ENCODE measurements around the gene CELSR2.
A peak's percentile ranks its signal among the peaks of the same experiment; 100 is the strongest.

Gene CELSR2

DNA sequence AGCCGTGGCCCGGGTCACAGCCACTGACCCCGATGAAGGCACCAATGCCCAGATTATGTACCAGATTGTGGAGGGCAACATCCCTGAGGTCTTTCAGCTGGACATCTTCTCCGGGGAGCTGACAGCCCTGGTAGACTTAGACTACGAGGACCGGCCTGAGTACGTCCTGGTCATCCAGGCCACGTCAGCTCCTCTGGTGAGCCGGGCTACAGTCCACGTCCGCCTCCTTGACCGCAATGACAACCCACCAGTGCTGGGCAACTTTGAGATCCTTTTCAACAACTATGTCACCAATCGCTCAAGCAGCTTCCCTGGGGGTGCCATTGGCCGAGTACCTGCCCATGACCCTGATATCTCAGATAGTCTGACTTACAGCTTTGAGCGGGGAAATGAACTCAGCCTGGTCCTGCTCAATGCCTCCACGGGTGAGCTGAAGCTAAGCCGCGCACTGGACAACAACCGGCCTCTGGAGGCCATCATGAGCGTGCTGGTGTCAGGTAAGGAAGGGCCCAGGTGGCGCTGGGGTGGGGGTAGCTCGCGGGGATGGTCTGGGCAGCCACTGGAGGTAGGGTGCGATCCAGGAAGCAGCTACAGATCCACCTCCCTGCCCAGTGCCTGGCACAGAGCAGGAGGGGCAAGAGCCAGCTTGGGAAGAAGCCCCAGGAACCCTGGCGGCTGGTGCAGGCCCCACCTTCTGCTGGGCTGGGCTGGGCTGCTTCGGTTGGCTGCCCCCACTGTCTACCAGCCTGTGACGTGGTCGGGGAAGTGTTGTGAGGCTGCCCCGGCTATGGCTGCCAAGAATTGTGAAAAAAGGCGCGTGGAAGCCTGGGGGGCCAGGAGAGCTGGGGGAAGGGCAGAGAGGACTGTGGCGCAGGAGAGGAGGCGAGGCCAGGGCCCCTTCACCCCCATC lies 3.8 kb downstream of the CELSR2 start:
- DNase-seq: no peak

DNA sequence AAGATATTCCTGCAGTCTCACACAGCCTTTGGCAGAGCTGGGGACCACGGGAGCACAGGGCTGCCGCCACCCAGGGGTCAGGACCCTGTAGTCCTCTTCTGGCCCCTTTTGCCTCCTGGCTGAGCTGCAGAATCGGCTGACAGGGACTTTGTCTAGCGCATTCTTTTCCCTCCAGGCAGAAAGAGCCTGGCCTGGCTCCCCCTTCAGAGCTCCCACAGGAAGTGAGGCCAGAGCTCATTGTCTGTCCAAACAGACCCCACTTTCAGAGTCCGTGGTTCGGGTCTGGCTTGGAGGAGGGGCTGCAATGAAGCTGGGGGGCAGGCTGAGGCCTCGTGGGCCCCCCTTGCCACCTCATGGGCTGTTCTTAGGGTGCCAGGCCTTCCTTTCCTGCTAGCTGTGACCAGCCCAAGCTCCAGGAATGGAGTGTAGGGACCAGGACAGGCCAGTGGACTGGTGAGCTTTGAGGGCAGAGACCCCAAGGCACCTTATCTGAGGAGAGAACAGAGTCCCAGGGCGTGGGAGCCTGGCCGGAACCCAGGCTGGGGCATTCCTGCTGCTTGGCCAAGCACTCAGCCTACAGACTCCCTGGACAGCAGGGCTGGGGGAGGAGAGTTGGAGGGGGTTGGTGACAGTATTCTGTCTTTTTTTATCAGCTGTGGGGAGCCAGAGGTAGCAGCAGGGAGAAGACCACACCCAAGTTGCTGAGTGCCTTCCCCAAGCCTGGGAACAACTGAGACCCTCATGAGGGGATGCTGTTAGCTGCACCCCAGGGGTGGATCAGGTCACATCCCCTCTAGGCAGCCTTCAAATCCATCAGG lies 4.7 kb downstream of the CELSR2 start:
- DNase-seq: no peak

DNA sequence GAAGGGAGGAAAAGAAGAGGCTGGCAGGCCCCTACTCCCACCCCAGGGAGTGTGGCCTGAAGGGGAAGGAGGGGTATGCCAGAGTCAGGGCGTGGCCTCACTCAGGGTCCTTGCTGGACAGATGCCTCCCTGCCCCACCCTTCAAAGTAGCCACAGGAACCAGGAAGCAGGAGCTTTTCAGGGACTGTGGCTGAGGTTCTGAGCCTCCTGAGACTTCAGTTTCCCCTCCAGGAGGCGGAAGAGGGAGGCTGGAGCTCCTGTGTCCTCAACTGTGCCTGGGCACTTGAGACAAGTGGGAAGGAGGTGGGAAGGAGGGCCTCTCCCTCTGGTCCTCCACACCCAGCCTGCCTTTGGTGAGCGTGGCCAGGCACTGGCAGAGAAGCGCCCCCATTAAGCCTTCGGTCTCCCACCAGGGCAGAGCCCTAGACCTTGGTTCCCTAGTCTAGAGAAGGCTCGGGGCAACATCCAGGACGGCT lies 5.3 kb downstream of the CELSR2 start:
- DNase-seq: no peak

DNA sequence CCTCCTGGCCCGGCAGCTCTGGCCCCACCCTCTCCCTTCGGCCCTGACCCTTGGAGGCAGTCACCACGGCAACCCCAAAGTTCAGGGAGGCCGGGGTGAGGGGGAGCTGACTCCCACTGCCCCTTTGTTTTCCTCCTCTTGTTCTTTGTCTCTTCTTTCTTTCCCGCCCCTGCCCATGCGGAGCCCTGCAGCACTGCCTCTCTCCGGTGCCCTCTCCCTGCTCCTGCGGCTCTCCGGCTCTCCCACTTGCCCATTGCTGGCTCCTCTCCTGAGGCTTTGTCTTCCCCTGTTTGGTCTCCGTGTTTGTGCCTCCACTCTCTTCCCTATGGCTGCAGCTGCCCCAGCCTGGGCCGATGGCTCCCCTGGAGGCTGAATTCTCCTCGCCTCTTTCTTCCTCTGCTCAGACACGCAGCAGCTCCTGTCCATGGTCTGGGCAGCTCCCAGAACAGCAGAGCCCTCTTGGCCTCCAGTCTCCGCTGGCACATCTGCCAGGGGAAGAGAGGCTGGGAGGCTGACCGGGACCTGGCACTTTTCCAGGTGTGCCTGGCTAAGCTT lies 5.8 kb downstream of the CELSR2 start:
- no peak for DNase-seq

DNA sequence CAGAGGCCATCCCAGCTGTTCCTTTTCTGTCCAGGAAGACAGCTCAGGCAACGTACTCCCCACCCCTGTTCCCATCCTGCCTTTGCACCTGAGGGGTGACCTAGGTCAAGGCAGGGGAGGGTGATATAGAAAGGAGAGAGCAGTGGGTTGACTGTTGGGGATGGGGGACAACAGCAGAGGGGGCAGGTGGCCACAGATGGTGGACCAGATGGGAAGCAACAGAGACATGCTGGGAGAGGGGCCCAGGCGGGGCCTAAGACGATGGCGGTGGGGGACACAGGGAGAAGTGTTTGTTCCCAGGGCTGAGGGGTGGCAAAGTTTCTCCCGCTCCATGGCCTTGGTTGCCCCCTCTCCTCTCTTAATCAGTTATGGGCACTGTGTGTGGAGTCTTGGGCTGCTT lies 6.3 kb downstream of the CELSR2 start:
- DNase-seq: no peak

DNA sequence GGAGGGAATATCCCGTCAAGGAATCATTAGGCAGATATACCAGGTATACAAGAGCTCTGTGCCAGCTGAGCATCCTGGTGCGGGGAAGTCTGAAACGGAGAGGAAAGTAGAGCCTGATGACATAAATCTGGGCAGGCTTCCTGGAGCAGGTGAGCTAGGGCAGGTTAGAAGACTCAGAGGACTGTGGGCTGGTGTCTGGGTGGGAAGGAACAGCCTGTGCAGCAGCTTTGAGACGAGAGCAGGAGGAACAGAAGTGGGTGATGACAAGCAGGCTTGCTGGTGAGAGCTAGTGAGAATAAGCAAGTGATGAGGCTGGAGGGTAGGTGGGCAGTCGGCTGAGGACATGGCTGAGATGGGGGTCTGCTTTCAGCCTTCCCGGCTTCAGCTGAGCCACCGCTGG lies 6.7 kb downstream of the CELSR2 start:
- no peak for DNase-seq

DNA sequence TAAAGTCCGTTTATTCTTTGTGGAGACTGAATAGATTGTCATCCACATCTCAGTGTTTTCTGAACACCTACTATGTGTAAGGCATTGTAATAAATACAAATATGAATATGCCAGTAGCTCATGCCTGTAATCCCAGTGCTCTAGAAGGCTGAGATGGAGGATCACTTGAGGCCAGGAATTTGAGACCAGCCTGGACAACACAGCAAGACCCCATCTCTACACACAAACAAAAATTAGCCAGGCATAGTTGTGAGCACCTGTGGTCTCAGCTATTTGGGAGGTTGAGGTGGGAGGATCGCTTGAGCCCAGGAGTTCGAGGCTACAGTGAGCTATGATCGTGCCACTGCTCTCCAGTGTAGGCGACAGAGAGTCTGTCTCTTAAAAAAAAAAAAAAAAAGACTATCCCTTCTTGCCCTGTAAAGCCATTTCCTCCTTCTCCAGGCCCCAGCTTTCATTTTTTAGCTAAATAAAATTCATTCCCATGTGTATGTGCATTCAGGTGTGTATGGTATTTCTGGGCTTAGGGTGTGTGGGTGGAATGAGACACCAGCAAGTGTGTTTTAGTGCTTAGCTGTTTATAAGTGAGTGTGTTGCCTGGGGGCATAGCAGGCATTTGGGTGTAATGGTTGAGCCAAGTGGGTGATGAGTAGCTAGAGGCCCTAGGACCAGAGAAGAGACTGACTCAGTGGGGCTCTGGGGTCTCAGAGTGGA lies 7.8 kb downstream of the CELSR2 start:
- no peak for DNase-seq

DNA sequence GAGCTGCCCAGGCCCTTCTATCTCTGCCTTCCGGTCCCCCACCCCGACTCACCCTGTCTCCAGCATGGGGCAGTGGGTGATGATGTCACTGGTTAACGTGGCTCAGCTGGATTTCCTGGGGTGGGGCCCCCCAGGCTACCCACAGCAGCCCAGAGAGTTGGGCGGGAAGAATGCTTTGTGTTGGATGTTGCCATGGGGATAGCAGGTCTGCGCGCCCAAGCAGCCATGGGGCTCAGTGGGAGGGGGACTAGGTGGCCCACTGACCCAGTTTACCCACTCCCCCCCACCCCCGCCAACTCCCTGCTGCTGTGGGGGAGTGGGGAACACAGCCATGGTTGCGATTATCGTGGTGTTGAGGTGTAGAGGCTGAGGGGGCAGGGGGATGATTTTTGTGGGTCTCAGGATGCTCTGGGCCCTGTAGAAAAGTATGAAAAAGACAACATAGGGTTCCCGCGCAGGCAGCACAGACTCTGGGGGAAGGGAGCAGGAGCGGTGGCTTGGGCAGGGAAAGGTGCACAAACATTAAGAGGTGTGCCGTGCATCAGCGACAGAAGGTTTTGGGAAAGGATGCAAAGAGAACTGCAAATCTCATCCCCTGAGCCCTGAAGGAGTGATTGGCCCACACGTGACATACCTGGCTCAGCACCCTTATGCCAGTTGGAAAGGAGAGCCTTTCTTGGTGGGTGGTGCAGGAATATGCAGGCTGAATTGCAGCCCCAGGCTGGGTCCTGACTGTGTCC lies 8.5 kb downstream of the CELSR2 start:
- no peak for DNase-seq

DNA sequence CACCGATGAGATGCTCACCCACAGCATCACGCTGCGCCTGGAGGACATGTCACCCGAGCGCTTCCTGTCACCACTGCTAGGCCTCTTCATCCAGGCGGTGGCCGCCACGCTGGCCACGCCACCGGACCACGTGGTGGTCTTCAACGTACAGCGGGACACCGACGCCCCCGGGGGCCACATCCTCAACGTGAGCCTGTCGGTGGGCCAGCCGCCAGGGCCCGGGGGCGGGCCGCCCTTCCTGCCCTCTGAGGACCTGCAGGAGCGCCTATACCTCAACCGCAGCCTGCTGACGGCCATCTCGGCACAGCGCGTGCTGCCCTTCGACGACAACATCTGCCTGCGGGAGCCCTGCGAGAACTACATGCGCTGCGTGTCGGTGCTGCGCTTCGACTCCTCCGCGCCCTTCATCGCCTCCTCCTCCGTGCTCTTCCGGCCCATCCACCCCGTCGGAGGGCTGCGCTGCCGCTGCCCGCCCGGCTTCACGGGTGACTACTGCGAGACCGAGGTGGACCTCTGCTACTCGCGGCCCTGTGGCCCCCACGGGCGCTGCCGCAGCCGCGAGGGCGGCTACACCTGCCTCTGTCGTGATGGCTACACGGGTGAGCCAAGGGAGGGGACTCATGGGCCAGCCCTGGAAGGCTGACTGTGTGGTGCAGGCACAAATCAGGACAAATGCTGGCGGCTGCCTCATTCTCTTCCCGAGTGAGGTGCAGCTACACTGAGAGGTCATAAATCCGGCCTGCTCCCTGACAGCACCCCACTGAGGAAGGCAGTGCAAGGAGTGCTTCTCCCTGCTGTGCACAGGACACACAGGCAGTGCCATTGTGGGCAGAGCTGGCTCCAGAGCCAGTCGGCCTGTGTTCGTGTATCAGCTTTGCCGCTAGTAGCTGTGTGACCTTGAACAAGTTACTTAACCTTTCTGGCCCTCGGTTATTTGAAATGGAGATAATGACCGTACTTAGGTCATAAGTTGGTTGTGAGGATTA lies 9.4 kb downstream of the CELSR2 start:
- DNase-seq: no peak

DNA sequence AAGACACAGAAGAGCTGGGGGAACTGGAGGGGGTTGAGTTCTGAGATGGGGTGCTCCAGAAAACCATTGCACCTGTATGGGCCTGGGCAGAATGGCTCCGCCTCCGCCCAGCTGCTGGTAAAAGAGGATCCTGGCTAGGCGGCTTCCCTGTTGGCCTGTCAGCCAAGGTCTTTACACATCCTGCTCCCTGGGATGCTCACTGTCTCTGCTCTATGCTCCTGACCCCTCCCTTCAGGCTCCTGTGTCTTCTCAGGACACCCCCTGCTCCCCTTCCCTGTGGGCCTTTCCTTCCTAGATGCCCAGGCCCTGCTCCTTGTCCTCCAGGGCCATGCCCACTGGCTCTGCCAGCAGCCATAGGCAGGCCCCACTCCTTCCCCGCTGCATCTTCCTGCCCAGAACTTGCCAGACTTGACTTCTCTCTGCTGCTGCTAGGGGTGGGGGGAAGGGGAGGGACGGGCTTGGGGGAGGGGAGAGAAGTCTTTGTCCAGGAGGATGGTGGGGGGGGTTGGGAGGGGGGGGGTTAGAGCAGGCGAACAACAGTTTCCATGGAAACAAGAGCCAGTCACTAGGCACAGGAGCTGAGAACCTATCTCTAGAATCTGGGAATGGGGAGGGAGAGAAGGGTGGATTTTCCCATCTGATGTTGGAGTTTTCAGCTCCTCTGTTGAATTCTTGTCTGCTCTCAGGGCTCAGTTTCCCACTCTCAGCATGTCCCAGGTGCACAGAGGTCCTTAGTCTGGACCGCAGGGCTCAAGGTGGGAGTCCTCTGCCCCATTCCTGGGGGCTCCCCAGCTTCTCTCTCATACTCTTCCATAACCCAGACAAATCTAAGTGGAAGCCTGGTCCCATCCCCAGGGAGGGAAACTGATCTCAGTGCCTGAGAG lies 10.6 kb downstream of the CELSR2 start:
- no peak for DNase-seq

DNA sequence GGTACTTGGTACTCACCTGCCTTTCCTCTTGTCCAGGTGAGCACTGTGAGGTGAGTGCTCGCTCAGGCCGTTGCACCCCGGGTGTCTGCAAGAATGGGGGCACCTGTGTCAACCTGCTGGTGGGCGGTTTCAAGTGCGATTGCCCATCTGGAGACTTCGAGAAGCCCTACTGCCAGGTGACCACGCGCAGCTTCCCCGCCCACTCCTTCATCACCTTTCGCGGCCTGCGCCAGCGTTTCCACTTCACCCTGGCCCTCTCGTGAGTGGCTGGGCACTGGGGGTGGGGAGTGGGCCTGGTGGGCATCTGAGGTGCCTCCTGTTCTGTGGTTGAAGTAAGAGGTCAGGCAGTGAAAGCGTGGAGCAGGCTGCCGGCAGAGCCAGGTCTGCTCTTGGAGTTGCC lies 11.7 kb downstream of the CELSR2 start:
- no peak for DNase-seq

DNA sequence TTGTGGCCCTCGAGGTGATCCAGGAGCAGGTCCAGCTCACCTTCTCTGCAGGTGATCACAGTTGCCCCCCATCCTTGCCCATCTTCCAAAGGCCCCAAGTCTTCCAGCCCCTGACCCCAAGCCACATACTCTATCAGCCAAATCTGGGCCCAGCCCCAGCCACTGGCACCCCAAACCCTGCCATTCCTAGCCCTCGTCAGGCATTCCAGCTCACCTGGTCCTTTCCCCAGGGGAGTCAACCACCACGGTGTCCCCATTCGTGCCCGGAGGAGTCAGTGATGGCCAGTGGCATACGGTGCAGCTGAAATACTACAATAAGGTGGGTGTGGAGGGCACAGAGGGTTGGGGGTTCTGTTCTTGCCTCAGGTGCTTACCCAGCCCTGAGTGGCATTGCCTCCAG lies 12.2 kb downstream of the CELSR2 start:
- no peak for DNase-seq

DNA sequence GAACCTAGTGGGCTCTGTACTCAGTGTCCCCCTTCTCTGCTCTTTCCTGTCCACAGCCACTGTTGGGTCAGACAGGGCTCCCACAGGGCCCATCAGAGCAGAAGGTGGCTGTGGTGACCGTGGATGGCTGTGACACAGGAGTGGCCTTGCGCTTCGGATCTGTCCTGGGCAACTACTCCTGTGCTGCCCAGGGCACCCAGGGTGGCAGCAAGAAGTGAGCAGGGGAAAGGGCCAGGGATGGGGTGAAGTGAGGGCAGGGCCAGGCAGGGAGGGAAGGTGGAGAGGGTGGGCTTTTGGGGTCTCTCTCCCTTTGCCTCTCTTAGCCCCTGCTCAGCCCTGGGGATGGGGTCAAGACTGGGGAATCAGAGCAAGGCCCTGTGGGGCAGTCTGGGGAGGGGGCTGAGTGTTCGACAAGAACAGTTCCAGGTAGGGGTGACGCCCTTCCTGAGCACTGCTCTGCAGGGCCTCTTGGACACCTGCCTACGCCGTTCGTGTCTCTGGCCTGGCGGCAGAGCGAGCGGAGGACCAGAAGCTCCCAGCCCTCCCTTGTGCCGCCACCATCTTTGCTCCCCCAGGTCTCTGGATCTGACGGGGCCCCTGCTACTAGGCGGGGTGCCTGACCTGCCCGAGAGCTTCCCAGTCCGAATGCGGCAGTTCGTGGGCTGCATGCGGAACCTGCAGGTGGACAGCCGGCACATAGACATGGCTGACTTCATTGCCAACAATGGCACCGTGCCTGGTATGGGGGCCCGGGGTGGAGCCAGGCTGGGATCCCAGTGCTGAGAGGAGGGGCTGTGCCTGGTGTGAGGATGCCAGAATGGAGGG lies 13.1 kb downstream of the CELSR2 start:
- no peak for DNase-seq

DNA sequence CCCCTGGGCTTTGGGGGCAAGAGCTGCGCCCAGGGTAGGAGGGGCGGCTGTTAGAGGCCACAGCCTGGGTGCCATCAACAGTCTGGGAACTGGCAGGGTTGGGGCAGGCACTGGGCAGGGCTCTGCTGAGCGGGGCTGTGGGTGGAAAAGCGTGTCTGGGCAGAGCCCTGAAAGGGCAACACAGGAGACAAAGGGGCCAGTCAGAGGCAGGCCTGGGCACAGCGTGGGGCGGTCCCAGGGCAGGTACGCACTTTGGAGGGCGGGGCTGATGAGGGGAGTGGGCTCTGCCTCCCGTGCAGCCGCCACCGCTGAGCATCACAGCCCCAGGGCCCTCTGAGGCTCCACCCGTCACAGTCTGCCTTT lies 13.9 kb downstream of the CELSR2 start:
- no peak for DNase-seq

DNA sequence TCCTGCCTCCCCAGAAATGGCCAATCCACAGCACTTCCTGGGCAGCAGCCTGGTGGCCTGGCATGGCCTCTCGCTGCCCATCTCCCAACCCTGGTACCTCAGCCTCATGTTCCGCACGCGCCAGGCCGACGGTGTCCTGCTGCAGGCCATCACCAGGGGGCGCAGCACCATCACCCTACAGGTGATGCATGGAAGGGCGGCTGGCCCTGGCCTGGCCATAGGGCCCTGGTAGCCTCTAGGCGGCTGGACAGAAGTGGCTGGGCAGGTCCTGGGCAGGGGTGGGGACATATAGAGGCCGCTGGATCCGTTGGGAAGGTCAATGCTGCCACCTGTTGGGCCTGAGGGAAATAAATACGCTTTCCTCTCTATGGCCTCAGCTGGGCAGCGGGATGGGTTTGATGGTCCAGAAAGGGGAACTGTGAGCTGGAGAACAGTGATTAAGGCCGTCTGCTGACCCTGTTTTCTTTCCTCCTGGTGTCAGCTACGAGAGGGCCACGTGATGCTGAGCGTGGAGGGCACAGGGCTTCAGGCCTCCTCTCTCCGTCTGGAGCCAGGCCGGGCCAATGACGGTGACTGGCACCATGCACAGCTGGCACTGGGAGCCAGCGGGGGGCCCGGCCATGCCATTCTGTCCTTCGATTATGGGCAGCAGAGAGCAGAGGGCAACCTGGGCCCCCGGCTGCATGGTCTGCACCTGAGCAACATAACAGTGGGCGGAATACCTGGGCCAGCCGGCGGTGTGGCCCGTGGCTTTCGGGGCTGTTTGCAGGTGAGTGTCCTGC lies 14.4 kb downstream of the CELSR2 start:
- peak; percentile 69 for DNase-seq

DNA sequence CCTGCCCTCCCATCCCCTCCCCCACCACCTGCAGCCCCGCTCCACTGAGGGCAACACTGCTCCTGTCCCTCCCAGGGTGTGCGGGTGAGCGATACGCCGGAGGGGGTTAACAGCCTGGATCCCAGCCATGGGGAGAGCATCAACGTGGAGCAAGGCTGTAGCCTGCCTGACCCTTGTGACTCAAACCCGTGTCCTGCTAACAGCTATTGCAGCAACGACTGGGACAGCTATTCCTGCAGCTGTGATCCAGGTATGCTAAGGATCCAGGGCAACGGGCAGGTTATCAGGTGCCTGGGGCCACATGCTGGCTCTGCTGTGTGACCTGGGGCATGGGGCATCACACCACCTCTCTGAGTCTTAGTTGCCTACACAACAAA lies 15.0 kb downstream of the CELSR2 start:
- DNase-seq: no peak

DNA sequence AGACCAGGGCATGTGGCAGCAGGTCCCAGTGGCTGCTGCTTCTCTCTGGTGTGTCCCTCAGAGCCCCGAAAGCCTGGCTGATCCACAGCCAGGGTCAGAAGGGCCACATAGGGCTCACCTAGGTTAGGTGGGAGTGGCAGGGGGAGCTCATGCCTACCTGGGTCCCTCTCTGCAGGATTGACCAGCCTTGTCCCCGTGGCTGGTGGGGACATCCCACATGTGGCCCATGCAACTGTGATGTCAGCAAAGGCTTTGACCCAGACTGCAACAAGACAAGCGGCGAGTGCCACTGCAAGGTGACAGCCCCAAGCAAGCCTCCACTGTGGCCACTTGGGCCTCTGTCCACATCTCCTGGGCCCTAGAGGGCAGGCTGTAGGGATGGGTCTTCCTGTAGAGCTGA lies 15.7 kb downstream of the CELSR2 start:
- no peak for DNase-seq

DNA sequence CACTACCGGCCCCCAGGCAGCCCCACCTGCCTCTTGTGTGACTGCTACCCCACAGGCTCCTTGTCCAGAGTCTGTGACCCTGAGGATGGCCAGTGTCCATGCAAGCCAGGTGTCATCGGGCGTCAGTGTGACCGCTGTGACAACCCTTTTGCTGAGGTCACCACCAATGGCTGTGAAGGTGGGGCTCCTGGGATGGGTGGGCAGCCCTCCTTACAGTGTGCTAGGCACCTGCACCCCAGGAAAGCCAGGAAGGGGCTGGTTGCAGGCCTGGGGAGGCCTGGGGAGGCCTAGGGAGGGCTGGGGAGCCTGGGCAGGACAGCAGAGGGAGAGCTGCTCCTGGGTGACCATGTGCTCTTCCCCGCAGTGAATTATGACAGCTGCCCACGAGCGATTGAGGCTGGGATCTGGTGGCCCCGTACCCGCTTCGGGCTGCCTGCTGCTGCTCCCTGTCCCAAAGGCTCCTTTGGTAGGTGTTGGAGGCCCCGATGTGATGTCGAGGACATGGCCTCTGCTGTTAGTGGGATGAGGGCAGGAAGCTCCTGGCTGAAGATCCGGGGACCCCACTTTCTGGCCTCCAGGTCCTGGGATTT lies 16.5 kb downstream of the CELSR2 start:
- DNase-seq: no peak

Measured in MV-4-11 (cell line).